ENCODE results near the gene KHDC1L. TPM values are rescaled to one million over a fixed set of nuclear protein-coding genes. Genes with fewer than 3 reads are reported as not detected.
A peak's percentile ranks its signal among the peaks of the same experiment; 100 is the strongest.

KHDC1L gene
- total and polyA plus RNA-seq, 2 experiments from 2014 or later: not detected

- Histone ChIP-seq H3F3A (ENCODE audit: insufficient read depth) (peaks cover 21% of the 10 kb centered on the region), H3K4me2 (ENCODE audit: unreplicated experiment) (no peak overlapping the region), H3K9me3 (ENCODE audit: low read depth) (no peaks in the 10 kb centered on the region), H3K9ac (no peak overlapping the region), H4K20me1 (ENCODE audit: insufficient read depth) (no peaks in the 10 kb centered on the region), H3K36me3 (ENCODE audit: low read depth) (no peaks in the 10 kb centered on the region), H2AFZ (no peak overlapping the region), H3K4me3 (no peak overlapping the region), H3K27me3 (replicated peaks; ENCODE audit: insufficient read depth) (no peaks in the 10 kb centered on the region), H3K79me2 (ENCODE audit: insufficient read depth) (no peaks in the 10 kb centered on the region), H3K27ac (no peak overlapping the region), H3K9me2 (ENCODE audit: insufficient read depth) (no peaks in the 10 kb centered on the region), H3K4me1 (ENCODE audit: insufficient read depth) (peaks cover 12% of the 10 kb centered on the region)
- in situ Hi-C loops (cut with MboI): loop anchor here (10.0 kb wide), 1 partner anchor 767 kb away; no protein-coding TSS in a partner anchor
- WGBS, 2 experiments (ENCODE audit: low coverage in 1 of 2, low lambda C conversion rate in 2 of 2, missing lambda C conversion rate in 2 of 2): 74 to 81% methylated on average over 2 of the region's 2 CpGs
- TF ChIP-seq EZH2 (IDR thresholded peaks at IDR 0.05; ENCODE audit: insufficient read depth, poor library complexity, severe bottlenecking) (no peak), EZH2phosphoT487 (IDR thresholded peaks at IDR 0.05; ENCODE audit: insufficient read depth, low read depth) (no peak)
- DNase-seq: no peak
Observed at GRCh38 chr6:73182021-73182607, 43.2 kb downstream of the KHDC1L start.

DNA sequence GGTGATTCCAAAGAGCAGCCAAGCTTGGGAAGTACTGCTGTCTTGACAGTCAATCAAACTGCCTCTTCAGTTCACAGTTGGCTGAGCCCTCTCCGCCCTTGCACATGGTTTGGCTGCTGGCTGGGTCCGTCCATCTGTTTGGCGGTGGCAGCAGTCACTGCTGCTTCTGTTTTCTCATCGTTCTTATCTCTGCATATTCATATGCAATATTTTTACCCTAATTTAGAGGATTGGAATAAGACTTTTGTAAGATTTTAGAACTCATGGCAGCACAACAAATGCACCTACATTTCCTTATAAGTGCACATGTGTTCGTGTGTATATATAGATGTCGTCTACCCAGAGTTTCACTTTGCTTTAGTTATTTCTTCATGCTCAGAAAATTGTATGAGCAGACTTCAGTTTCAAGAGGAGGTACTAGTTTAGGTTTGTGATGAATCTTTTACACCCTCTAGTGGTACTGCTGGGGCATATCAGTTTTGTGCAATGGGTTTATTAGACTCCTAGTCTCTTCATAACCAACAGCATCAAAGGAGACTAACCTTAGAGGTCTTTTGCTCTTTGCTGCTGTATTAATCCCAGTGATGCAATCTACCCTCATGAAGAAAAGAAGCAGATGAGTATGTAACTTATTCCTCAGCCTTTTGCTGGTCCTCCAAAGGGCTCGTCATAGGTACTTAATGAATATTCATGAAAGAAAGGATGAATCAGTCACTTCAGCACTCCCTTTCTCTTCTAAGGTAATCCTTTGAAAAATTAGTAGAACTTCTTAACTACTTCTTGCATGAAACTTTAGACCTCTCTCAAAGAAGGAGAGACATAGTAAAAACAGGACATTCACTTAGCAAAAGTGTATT, 44.3 kb downstream of the KHDC1L start:
- Histone ChIP-seq H3F3A (ENCODE audit: insufficient read depth) (peaks cover 21% of the 10 kb centered on the region), H3K9me2 (ENCODE audit: insufficient read depth) (no peaks in the 10 kb centered on the region), H3K9ac (peak overlapping the region; percentile 49), H3K27ac (peak overlapping the region; percentile 61), H3K27me3 (replicated peaks; ENCODE audit: insufficient read depth) (no peaks in the 10 kb centered on the region), H3K36me3 (ENCODE audit: low read depth) (no peaks in the 10 kb centered on the region), H3K4me3 (peak overlapping the region; percentile 72), H3K79me2 (ENCODE audit: insufficient read depth) (no peaks in the 10 kb centered on the region), H2AFZ (peak overlapping the region; percentile 33; the same call in 1 of the 2 replicates), H3K4me2 (ENCODE audit: unreplicated experiment) (peak overlapping the region; percentile 89), H4K20me1 (ENCODE audit: insufficient read depth) (no peaks in the 10 kb centered on the region), H3K4me1 (ENCODE audit: insufficient read depth) (peaks cover 12% of the 10 kb centered on the region), H3K9me3 (ENCODE audit: low read depth) (no peaks in the 10 kb centered on the region)
- peak; percentile 82 for DNase-seq
- in situ Hi-C loops (cut with MboI): loop anchor here (10.0 kb wide), 1 partner anchor 766 kb away; no protein-coding TSS in a partner anchor
- TF ChIP-seq EZH2 (IDR thresholded peaks at IDR 0.05; ENCODE audit: insufficient read depth, poor library complexity, severe bottlenecking) (no peak), EZH2phosphoT487 (IDR thresholded peaks at IDR 0.05; ENCODE audit: insufficient read depth, low read depth) (no peak)
- WGBS, 2 experiments (ENCODE audit: low coverage in 1 of 2, low lambda C conversion rate in 2 of 2, missing lambda C conversion rate in 2 of 2): 2 to 5% methylated on average over 7 of the region's 7 CpGs

DNA sequence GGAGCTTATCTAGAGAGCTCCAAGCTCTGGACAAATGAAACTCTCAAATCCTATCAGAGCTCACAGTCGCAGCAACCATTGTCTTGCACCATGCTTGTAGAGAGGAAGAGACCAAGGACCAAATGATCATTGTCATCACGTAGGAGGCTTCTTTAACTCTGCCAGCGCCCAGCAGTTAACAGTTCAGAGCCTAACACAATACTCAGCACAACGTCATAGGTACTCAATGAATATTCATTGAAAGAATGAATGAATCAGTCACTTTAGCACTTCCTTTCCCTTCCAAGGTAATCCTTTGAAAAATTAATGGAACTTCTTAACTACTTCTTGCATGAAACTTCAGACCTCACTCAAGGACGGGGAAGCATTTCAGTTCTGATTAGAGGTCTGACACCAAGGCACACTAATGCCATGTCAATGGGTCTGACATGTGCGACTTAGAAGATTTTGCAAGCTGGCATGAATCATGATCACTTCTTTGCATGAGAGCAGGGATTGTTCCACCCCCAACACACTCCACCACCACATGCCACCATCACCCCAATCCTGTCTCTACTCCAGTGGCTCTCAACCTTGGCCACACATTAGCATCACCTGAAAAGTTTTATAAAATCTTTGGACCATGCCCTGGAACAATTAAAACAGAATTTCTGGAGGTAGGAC, 45.1 kb downstream of the KHDC1L start:
- Histone ChIP-seq H3K9ac (peak overlapping the region; percentile 49), H3K4me3 (peak overlapping the region; percentile 72), H3K9me3 (ENCODE audit: low read depth) (no peaks in the 10 kb centered on the region), H3K36me3 (ENCODE audit: low read depth) (no peaks in the 10 kb centered on the region), H3K9me2 (ENCODE audit: insufficient read depth) (no peaks in the 10 kb centered on the region), H3K79me2 (ENCODE audit: insufficient read depth) (no peaks in the 10 kb centered on the region), H4K20me1 (ENCODE audit: insufficient read depth) (no peaks in the 10 kb centered on the region), H3K27ac (peak overlapping the region; percentile 61), H3F3A (ENCODE audit: insufficient read depth) (peaks cover 21% of the 10 kb centered on the region), H3K4me2 (ENCODE audit: unreplicated experiment) (peak overlapping the region; percentile 89), H3K27me3 (replicated peaks; ENCODE audit: insufficient read depth) (no peaks in the 10 kb centered on the region), H2AFZ (peak overlapping the region; percentile 33; the same call in 1 of the 2 replicates), H3K4me1 (ENCODE audit: insufficient read depth) (peaks cover 12% of the 10 kb centered on the region)
- 44% methylated on average over 6 of the region's 6 CpGs for WGBS, 2 experiments (ENCODE audit: low coverage in 1 of 2, low lambda C conversion rate in 2 of 2, missing lambda C conversion rate in 2 of 2)
- no peak for TF ChIP-seq EZH2phosphoT487 (IDR thresholded peaks at IDR 0.05; ENCODE audit: insufficient read depth, low read depth)
- no peak for TF ChIP-seq EZH2 (IDR thresholded peaks at IDR 0.05; ENCODE audit: insufficient read depth, poor library complexity, severe bottlenecking)
- DNase-seq: peak; percentile 78
- in situ Hi-C loops (cut with MboI): loop anchor here (10.0 kb wide), 1 partner anchor 765 kb away; no protein-coding TSS in a partner anchor

DNA sequence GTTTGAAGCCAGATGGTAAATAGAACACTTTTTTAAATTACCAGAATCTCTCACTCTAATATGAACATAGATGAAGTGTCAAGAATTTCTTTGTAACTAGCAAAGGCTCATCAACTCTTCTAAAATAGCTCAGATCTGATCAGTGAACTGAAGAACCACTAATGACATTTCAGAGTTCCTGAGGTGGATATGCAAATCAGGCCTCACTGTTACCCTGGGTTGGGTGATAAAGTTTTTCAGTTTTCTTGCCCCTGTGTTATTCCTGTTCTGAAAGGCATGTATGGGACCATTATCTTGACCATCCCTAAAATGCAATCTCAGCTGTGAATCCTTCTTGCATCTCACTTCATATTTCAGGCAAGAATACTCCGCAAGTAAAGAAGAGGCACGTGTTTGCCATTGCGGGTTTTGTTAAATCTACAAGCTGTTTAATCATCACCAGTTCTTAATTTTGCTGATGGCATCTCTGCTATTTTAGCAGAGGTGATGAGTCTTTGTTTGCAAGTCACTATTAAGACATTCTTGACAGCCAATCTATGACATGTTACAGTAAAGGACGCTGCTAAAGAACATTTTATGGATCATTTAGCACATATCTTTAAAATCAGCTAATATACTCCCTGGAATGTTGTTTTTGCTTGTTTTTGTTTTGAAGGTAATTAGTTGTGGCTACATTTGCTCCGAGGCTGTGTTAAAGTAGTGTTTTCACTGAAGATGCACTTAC, 47.9 kb downstream of the KHDC1L start:
- no peak overlapping the region for H3K4me2 ChIP-seq (ENCODE audit: unreplicated experiment)
- 72 to 74% methylated on average over 5 of the region's 5 CpGs for WGBS, 2 experiments (ENCODE audit: low coverage in 1 of 2, low lambda C conversion rate in 2 of 2, missing lambda C conversion rate in 2 of 2)
- in situ Hi-C loops (cut with MboI): no loop called here
- H3K79me2 ChIP-seq (ENCODE audit: insufficient read depth): no peaks in the 10 kb centered on the region
- H3K9me3 ChIP-seq (ENCODE audit: low read depth): no peaks in the 10 kb centered on the region
- TF ChIP-seq EZH2phosphoT487 (IDR thresholded peaks at IDR 0.05; ENCODE audit: insufficient read depth, low read depth) (no peak), EZH2 (IDR thresholded peaks at IDR 0.05; ENCODE audit: insufficient read depth, poor library complexity, severe bottlenecking) (no peak)
- DNase-seq: no peak
- H4K20me1 ChIP-seq (ENCODE audit: insufficient read depth): no peaks in the 10 kb centered on the region
- H3K9ac ChIP-seq: no peak overlapping the region
- H3K9me2 ChIP-seq (ENCODE audit: insufficient read depth): no peaks in the 10 kb centered on the region
- H2AFZ ChIP-seq: no peak overlapping the region
- H3K27ac ChIP-seq: no peak overlapping the region
- no peaks in the 10 kb centered on the region for H3K27me3 ChIP-seq (replicated peaks; ENCODE audit: insufficient read depth)
- no peak overlapping the region for H3K4me3 ChIP-seq
- 0 out of 2 replicates have a peak, but pooled peaks cover under 1% of the 10 kb centered on the region for H3K36me3 ChIP-seq (ENCODE audit: low read depth)
- H3F3A ChIP-seq (ENCODE audit: insufficient read depth): peaks cover 21% of the 10 kb centered on the region
- H3K4me1 ChIP-seq (ENCODE audit: insufficient read depth): peaks cover 12% of the 10 kb centered on the region

Data from GM23248 (cell line).